ENCODE results near the gene AGO1.
"Not testable (repeated sequence)": the region's sequence is repeated elsewhere in the genome, so short reads cannot be mapped to it uniquely, and the experiment has no call there.

DNA sequence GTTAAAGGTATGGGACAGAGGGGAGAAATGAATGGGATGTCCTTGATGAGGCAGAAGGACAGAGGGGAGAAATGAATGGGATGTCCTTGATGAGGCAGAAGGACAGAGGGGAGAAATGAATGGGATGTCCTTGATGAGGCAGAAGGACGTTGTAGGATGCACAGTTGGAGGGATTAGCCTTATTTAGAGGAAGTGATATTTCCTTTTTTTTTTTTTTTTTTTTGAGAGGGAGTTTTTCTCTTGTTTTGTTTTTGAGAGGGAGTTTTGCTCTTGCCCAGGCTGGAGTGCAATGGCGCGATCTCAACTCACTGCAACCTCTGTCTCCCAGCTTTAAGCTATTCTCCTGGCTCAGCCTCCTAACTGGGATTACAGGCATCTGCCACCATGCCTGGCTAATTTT is 6.0 kb downstream of the AGO1 start:
- TF ChIP-seq, protein P1, sequence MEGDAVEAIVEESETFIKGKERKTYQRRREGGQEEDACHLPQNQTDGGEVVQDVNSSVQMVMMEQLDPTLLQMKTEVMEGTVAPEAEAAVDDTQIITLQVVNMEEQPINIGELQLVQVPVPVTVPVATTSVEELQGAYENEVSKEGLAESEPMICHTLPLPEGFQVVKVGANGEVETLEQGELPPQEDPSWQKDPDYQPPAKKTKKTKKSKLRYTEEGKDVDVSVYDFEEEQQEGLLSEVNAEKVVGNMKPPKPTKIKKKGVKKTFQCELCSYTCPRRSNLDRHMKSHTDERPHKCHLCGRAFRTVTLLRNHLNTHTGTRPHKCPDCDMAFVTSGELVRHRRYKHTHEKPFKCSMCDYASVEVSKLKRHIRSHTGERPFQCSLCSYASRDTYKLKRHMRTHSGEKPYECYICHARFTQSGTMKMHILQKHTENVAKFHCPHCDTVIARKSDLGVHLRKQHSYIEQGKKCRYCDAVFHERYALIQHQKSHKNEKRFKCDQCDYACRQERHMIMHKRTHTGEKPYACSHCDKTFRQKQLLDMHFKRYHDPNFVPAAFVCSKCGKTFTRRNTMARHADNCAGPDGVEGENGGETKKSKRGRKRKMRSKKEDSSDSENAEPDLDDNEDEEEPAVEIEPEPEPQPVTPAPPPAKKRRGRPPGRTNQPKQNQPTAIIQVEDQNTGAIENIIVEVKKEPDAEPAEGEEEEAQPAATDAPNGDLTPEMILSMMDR (IDR thresholded peaks at IDR 0.05) = not testable (repeated sequence)
- not testable (repeated sequence) for TF ChIP-seq POLR2A, POLR2AphosphoS5 (IDR thresholded peaks at IDR 0.05)
